ENCODE results near the gene CENPS.
"Not testable (repeated sequence)": the region's sequence is repeated elsewhere in the genome, so short reads cannot be mapped to it uniquely, and the experiment has no call there.

The CENPS gene

DNA sequence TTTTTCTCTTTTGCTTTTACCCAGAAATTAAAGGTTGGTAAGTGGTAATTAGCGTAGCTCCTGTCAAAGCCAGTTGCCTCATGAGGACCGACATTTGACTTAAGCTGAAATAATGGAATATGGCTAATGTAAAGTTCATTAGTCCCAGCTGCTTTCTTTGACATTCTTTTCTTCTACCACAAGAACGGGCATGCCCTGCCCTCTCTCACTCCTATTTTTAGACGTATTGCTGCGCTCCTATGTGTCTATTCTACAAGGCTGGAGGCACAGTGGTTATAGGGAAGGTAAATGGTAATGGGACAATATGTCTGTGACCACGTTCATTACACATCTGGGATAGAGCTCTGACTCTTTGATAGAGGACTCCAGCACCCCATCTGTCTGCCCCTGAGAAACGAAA, 26.4 kb downstream of the CENPS start:
- Histone ChIP-seq H3K4me3 (ENCODE audit: low read depth in 1 of 2, low read length in 2 of 2) (no peak overlapping the region), H3K9me3 (ENCODE audit: control insufficient read depth in 1 of 2, low read length in 2 of 2) (no peaks in the 10 kb centered on the region), H3K27ac (ENCODE audit: low read length) (no peak overlapping the region), H3K4me1 (ENCODE audit: control insufficient read depth in 1 of 2, insufficient read depth in 2 of 2, low read length in 2 of 2) (peaks cover 0 to under 1% of the 10 kb centered on the region in 2 donors), H3K27me3 (ENCODE audit: low read depth, low read length) (no peaks in the 10 kb centered on the region), H3K36me3 (ENCODE audit: control insufficient read depth in 1 of 2, insufficient read depth in 2 of 2, low read length in 2 of 2) (peaks cover 7 to 15% of the 10 kb centered on the region in 2 donors)

DNA sequence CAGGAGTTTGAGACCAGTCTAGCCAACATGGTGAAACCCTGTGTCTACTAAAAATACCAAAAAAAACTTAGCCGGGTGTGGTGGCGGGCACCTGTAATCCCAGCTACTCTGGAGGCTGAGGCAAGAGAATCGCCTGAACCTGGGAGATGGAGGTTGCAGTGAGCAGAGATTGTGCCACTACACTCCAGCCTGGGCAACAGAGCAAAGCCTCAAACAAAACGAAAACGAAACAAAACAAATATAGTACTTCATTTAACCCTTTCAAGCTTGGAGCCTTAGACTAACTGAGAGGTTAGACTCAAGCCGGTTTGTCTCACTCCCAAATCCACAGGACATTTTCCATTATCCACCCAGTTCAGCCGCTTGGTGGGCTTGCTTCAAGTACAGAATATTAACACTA, 27.2 kb downstream of the CENPS start:
- not testable (repeated sequence) for H3K4me3 ChIP-seq (ENCODE audit: low read depth in 1 of 2, low read length in 2 of 2); H3K27ac ChIP-seq (ENCODE audit: low read length); H3K9me3 ChIP-seq (ENCODE audit: control insufficient read depth in 1 of 2, low read length in 2 of 2); H3K27me3 ChIP-seq (ENCODE audit: low read depth, low read length); H3K4me1 ChIP-seq (ENCODE audit: control insufficient read depth in 1 of 2, insufficient read depth in 2 of 2, low read length in 2 of 2)
- peaks cover 14 to 17% of the 10 kb centered on the region in 2 donors for H3K36me3 ChIP-seq (ENCODE audit: control insufficient read depth in 1 of 2, insufficient read depth in 2 of 2, low read length in 2 of 2)

DNA sequence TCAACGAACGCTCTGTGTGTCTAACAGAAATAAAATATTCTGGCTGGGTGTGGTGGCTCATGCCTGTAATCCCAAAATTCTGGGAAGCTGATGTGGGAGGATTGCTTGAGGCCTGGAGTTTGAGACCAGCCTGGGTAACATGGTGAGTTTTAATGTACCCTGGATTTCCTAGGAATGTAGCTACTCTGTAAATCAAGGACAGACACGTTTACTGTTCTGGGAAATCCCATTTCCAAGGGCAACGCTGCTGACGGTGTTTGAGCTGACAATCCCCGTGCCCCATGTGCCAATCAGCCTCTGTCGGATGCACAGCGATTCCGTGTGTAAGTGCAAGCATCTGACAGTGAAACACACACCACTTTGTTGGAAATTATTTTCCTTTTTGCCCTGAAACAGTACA, 27.6 kb downstream of the CENPS start:
- Histone ChIP-seq H3K4me3 (ENCODE audit: low read depth in 1 of 2, low read length in 2 of 2) (no peak overlapping the region), H3K27ac (ENCODE audit: low read length) (no peak overlapping the region), H3K27me3 (ENCODE audit: low read depth, low read length) (no peaks in the 10 kb centered on the region), H3K4me1 (ENCODE audit: control insufficient read depth in 1 of 2, insufficient read depth in 2 of 2, low read length in 2 of 2) (no peaks in the 10 kb centered on the region), H3K9me3 (ENCODE audit: control insufficient read depth in 1 of 2, low read length in 2 of 2) (no peaks in the 10 kb centered on the region), H3K36me3 (ENCODE audit: control insufficient read depth in 1 of 2, insufficient read depth in 2 of 2, low read length in 2 of 2) (peaks cover 18 to 21% of the 10 kb centered on the region in 2 donors)

DNA sequence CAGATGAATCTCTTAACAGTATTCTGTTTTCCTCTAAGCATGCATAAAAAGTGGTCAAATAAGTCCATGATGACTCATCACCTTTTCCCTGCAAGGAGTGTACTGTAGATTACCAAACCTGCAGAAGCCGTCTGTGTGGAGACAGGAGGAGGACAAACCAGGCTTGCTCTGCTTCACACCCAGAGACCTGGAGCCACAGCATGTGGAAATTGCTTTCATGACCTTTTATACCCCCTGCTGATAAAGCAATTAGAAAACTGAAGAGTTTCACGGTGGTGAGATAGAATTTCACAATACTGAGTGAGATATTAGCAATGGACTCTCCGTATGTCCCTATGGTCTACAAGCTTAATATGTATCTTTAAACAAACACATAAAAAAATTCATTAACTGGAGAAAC, 29.0 kb downstream of the CENPS start:
- Histone ChIP-seq H3K4me1 (ENCODE audit: control insufficient read depth in 1 of 2, insufficient read depth in 2 of 2, low read length in 2 of 2) (no peaks in the 10 kb centered on the region), H3K9me3 (ENCODE audit: control insufficient read depth in 1 of 2, low read length in 2 of 2) (no peaks in the 10 kb centered on the region), H3K36me3 (ENCODE audit: control insufficient read depth in 1 of 2, insufficient read depth in 2 of 2, low read length in 2 of 2) (peaks cover 28 to 30% of the 10 kb centered on the region in 2 donors), H3K27me3 (ENCODE audit: low read depth, low read length) (no peaks in the 10 kb centered on the region), H3K4me3 (ENCODE audit: low read depth in 1 of 2, low read length in 2 of 2) (no peak overlapping the region), H3K27ac (ENCODE audit: low read length) (no peak overlapping the region)

DNA sequence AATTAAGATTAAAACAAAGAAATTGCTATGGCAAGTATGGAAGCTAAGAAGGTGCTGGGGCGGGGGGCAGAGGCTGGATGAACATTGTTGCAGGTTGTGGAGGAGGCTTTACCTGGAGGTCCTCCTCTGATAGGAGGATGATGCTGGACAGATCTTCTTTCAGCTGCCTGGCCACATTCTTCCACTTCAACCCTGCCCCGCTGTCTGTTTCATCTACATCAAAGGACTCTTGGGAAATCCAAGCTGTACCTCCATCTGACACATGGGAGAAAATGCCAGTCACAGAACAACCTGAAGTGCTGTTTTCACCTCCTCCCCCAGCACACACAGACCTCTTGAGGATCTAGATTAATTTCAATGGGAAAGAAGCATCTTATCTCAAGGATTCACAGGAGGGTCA, 36.8 kb downstream of the CENPS start:
- Histone ChIP-seq H3K4me1 (ENCODE audit: control insufficient read depth in 1 of 2, insufficient read depth in 2 of 2, low read length in 2 of 2) (peaks cover 0 to 8% of the 10 kb centered on the region in 2 donors), H3K9me3 (ENCODE audit: control insufficient read depth in 1 of 2, low read length in 2 of 2) (no peaks in the 10 kb centered on the region), H3K27ac (ENCODE audit: low read length) (no peak overlapping the region), H3K4me3 (ENCODE audit: low read depth in 1 of 2, low read length in 2 of 2) (no peak overlapping the region), H3K36me3 (ENCODE audit: control insufficient read depth in 1 of 2, insufficient read depth in 2 of 2, low read length in 2 of 2) (peaks cover 32 to 60% of the 10 kb centered on the region in 2 donors), H3K27me3 (ENCODE audit: low read depth, low read length) (no peaks in the 10 kb centered on the region)

DNA sequence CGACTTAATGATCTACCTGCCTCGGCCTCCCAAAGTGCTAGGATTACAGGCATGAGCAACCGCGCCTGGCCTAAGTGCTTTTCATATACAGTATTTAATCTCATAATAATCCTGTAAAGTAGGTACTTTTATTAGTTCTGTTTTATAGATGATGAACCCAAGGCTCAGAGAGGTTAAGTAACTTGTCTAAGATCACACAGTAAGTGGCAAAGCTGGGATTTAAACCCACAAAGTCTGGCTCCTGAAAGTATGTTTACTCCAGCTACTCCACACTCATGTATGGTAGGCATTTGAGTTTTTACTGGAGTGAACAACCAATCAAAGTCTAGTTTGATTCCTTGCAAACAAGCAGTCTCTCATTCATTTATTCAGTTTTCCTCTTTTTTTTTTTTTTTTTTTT, 39.8 kb downstream of the CENPS start:
- Histone ChIP-seq H3K36me3 (ENCODE audit: control insufficient read depth in 1 of 2, insufficient read depth in 2 of 2, low read length in 2 of 2) (peaks cover 13 to 31% of the 10 kb centered on the region in 2 donors), H3K4me1 (ENCODE audit: control insufficient read depth in 1 of 2, insufficient read depth in 2 of 2, low read length in 2 of 2) (peaks cover 0 to 8% of the 10 kb centered on the region in 2 donors), H3K4me3 (ENCODE audit: low read depth in 1 of 2, low read length in 2 of 2) (no peak overlapping the region), H3K9me3 (ENCODE audit: control insufficient read depth in 1 of 2, low read length in 2 of 2) (no peaks in the 10 kb centered on the region), H3K27ac (ENCODE audit: low read length) (no peak overlapping the region), H3K27me3 (ENCODE audit: low read depth, low read length) (no peaks in the 10 kb centered on the region)

DNA sequence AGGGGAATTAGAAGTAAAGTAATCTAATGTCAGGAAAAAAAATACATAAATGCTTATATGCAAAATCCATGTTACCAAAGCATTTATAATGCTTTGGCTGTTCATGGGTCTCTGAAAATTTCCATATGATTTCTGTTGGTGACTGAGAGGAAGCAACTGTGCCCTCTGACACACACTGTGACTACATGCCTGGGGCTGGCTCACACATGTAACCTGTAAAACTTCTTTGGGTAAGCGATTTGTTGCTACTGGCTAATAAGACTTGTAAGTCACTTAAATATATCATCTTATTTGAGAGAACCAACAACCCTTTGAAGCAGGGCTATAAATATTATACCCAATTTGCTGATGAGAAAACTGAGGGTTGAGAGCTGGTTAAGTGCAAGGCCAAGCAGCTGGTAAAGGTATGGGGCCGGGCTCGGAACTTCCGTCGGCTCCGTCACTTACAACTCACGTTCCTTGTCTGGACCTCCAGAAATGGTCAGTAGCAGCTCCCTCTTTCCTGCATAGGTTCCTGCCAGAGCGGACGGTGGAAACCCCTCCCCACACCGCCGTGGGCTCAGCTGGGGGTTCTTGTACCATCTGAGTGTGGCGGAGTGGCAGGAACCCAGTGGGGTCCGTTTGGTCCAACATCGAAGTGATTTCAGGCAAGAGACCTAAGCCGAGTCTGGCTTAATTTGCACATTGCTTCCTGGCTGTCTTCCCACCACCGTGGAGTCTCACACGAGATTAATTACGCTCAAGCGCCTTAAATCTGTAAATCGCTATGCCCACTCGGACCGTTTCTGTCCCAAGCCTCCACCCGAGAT, 41.4 kb downstream of the CENPS start:
- Histone ChIP-seq H3K27me3 (ENCODE audit: low read depth, low read length) (no peaks in the 10 kb centered on the region), H3K27ac (ENCODE audit: low read length) (peak overlapping the region; percentile 67), H3K4me3 (ENCODE audit: low read depth in 1 of 2, low read length in 2 of 2) (peak overlapping the region; percentile 89 to 98), H3K4me1 (ENCODE audit: control insufficient read depth in 1 of 2, insufficient read depth in 2 of 2, low read length in 2 of 2) (peaks cover 5 to 22% of the 10 kb centered on the region in 2 donors), H3K36me3 (ENCODE audit: control insufficient read depth in 1 of 2, insufficient read depth in 2 of 2, low read length in 2 of 2) (peaks cover 13 to 22% of the 10 kb centered on the region in 2 donors), H3K9me3 (ENCODE audit: control insufficient read depth in 1 of 2, low read length in 2 of 2) (no peaks in the 10 kb centered on the region)

DNA sequence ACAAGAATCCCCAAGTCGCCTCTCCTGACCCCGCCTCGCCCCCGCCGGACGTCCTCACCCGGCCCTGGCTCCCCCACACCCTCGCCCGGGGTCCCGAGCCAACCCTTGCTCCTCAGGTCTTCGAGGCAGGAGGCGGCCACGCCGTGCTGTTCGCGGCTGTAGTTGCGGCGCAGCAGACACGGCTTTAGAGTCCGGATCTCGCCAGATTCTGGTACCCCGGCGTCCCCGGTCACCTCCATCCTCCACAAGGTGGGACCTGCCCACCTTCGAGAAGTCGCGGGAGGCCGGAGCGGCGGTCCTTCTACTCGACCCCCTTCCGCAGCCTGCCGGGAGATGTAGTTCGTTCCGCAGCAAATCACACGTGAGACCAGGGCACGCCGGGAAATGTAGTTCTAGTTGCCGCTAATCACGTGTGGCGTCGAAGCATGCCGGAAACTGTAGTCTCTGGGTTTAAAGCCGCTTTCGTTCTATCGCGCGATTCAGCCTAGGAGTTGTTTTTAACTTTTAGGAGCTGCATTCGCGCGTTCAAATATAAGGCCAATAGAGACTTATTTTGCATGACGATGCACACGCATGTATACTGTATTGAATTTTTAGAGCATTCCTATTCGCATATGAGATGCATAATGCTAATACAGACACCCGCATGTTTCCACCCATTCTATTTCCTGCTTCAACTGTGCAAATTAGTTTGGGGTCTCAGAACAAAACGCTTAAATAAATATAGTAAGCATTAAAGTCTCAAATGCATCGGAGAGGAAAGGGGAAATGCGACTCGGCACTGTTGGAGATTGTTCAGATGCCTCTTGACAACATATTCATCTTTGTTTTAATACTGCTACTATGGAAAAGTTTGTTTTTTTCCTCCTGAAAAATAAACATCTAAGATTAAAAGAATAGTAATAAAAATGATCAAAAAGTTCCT, 42.2 kb downstream of the CENPS start, which contains the start of gene DFFA:
DFFA (minus strand) TSS at position 310 of the 925 bp plus-strand sequence; CDS start at position 239, 71 bp downstream.
- Histone ChIP-seq H3K27ac (ENCODE audit: low read length) (peak within 1 kb of the TSS; percentile 75), H3K4me1 (ENCODE audit: control insufficient read depth in 1 of 2, insufficient read depth in 2 of 2, low read length in 2 of 2) (peaks cover 5 to 25% of the 10 kb centered on the region in 2 donors), H3K27me3 (ENCODE audit: low read depth, low read length) (no peaks in the 10 kb centered on the region), H3K36me3 (ENCODE audit: control insufficient read depth in 1 of 2, insufficient read depth in 2 of 2, low read length in 2 of 2) (peaks cover 13 to 17% of the 10 kb centered on the region in 2 donors), H3K9me3 (ENCODE audit: control insufficient read depth in 1 of 2, low read length in 2 of 2) (no peaks in the 10 kb centered on the region), H3K4me3 (ENCODE audit: low read depth in 1 of 2, low read length in 2 of 2) (peak within 1 kb of the TSS; percentile 89 to 98)

DNA sequence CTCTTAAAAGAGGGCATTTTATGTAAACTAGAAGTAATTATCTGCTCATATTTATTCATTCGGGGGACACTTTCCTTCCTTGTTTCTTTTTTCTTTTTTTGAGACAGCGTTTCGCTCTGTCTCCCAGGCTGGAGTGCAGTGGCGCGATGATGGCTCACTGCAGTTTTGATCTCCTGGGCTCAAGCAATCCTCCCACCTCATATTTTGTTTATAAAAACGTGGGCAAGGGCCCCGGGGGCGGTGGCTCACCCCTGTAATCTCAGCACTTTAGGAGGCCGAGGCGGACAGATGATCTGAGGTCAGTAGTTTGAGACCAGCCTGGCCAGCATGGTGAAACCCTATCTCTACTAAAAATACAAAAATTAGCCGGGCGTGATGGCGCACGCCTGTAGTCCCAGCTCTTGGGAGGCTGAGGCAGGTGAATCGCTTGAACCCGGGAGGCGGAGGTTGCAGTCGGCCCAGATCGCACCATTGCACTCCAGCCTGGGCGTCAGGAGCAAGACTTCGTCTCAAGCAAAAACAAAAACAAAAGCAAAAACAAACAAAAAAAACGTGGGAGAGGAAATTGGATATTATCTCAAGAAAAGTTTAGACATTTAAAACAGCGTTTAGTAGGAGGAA, 43.0 kb downstream of the CENPS start:
- Histone ChIP-seq H3K27ac (ENCODE audit: low read length) (peak overlapping the region; percentile 75), H3K4me3 (ENCODE audit: low read depth in 1 of 2, low read length in 2 of 2) (peak overlapping the region; percentile 89 to 98), H3K4me1 (ENCODE audit: control insufficient read depth in 1 of 2, insufficient read depth in 2 of 2, low read length in 2 of 2) (peaks cover 5 to 25% of the 10 kb centered on the region in 2 donors)

DNA sequence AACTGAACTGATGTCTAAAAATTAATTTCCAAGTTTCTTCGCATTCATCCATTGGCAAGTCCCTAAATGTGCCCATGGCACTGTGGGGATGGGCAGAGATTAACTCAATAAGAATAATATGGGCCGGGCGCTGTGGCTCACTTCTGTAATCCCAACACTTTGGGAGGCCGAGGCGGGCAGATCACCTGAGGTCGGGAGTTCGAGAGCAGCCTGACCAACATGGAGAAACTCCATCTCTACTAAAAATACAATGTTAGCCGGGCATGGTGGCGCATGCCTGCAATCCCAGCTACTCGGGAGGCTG, 44.0 kb downstream of the CENPS start:
- not testable (repeated sequence) for H3K9me3 ChIP-seq (ENCODE audit: control insufficient read depth in 1 of 2, low read length in 2 of 2); H3K36me3 ChIP-seq (ENCODE audit: control insufficient read depth in 1 of 2, insufficient read depth in 2 of 2, low read length in 2 of 2); H3K27me3 ChIP-seq (ENCODE audit: low read depth, low read length); H3K27ac ChIP-seq (ENCODE audit: low read length)
- peaks cover 5 to 25% of the 10 kb centered on the region in 2 donors for H3K4me1 ChIP-seq (ENCODE audit: control insufficient read depth in 1 of 2, insufficient read depth in 2 of 2, low read length in 2 of 2)
- peak overlapping the region; percentile 88 to 95 for H3K4me3 ChIP-seq (ENCODE audit: low read depth in 1 of 2, low read length in 2 of 2)

More for the DNA sequence above, 43.0 kb downstream of the CENPS start:
- peaks cover 7 to 11% of the 10 kb centered on the region in 2 donors for H3K36me3 ChIP-seq (ENCODE audit: control insufficient read depth in 1 of 2, insufficient read depth in 2 of 2, low read length in 2 of 2)
- H3K27me3 ChIP-seq (ENCODE audit: low read depth, low read length), result no peaks in the 10 kb centered on the region
- H3K9me3 ChIP-seq (ENCODE audit: control insufficient read depth in 1 of 2, low read length in 2 of 2), result no peaks in the 10 kb centered on the region
